SU-DHL-6 (cell line): Measurements from ENCODE around the gene HSD17B12.

Source experiments
- H2AFZ ChIP-seq: fragments of 200-600 bp; sonication (generic); 2 replicates; pipeline ENCODE4 v1.6.1; 2014; ENCODE audit warnings: low read depth, mild to moderate bottlenecking, moderate library complexity, mixed read lengths, antibody characterized with exemption, low read length; ENCODE audit not compliant: severe bottlenecking
- H3F3A ChIP-seq: fragments of 200-600 bp; shearing (Covaris generic); 2 replicates; pipeline ENCODE4 v1.6.0; 2016; ENCODE audit warnings: antibody characterized with exemption, mild to moderate bottlenecking; ENCODE audit not compliant: insufficient read depth
- H3K27ac ChIP-seq: fragments of 200-600 bp; sonication (generic); 2 replicates; pipeline ENCODE4 v1.5.1; 2016; ENCODE audit warnings: low read depth, mild to moderate bottlenecking, low read length, moderate library complexity, mixed read lengths
- H3K27me3 ChIP-seq: fragments of 200-600 bp; sonication (generic), shearing (Covaris generic); 2 replicates; pipeline ENCODE4 v1.6.0; 2014; ENCODE audit warnings: mild to moderate bottlenecking, low read length
- H3K36me3 ChIP-seq: fragments of 200-600 bp; sonication (generic); 2 replicates; pipeline ENCODE4 v1.6.1; 2014; ENCODE audit warnings: mild to moderate bottlenecking, low read length, mixed read lengths
- H3K4me2 ChIP-seq: fragments of 300-600, 200-600 bp; shearing (Covaris generic), sonication (generic); 2 replicates; pipeline ENCODE4 v1.6.0; 2014; ENCODE audit warnings: low read length, low read depth, mild to moderate bottlenecking; ENCODE audit not compliant: poor library complexity, severe bottlenecking
- H3K4me3 ChIP-seq: fragments of 200-600 bp; sonication (generic); 2 replicates; pipeline ENCODE4 v1.5.1; 2014; ENCODE audit warnings: antibody characterized with exemption, low read length, mild to moderate bottlenecking, mixed read lengths; ENCODE audit not compliant: insufficient read depth, poor library complexity, severe bottlenecking
- H3K79me2 ChIP-seq: fragments of 200-600 bp; sonication (generic); 2 replicates; pipeline ENCODE4 v1.6.1; 2014; ENCODE audit warnings: mild to moderate bottlenecking, low read length, moderate library complexity; ENCODE audit not compliant: insufficient read depth
- H3K9ac ChIP-seq: fragments of 200-600 bp; sonication (generic); 2 replicates; pipeline ENCODE4 v1.7.0; 2014; ENCODE audit warnings: mild to moderate bottlenecking, low read length
- H3K9me2 ChIP-seq: fragments of 200-600 bp; sonication (generic); replicated peaks from 2 replicates; pipeline ENCODE4 v1.6.1; 2014; ENCODE audit warnings: low read length; ENCODE audit not compliant: insufficient read depth
- H3K9me3 ChIP-seq: fragments of 200-600 bp; sonication (generic); 2 replicates; pipeline ENCODE4 v1.6.1; 2014; ENCODE audit warnings: low read length, mixed read lengths; ENCODE audit not compliant: insufficient read depth
- H4K20me1 ChIP-seq: fragments of 200-600 bp; sonication (generic); 2 replicates; pipeline ENCODE4 v1.6.1; 2014; ENCODE audit warnings: low read depth, mild to moderate bottlenecking, antibody characterized with exemption, low read length, moderate library complexity, mixed read lengths
- EZH2phosphoT487 ChIP-seq: fragments of 200-600 bp; sonication (generic), shearing (Covaris generic); conservative IDR thresholded peaks from 2 replicates; pipeline ENCODE4 v1.6.1; 2018; ENCODE audit warnings: mild to moderate bottlenecking, antibody characterized with exemption, low read length, moderate library complexity, mixed read lengths
- TF ChIP-seq, protein P1 (sequence below): fragments of 200-600 bp; sonication (generic); IDR thresholded peaks from one replicate; pipeline ENCODE4 v1.5.1; 2017; ENCODE audit warnings: antibody characterized with exemption, mild to moderate bottlenecking, low read length, moderate library complexity; ENCODE audit not compliant: insufficient read depth, poor library complexity, severe bottlenecking

The HSD17B12 gene

DNA sequence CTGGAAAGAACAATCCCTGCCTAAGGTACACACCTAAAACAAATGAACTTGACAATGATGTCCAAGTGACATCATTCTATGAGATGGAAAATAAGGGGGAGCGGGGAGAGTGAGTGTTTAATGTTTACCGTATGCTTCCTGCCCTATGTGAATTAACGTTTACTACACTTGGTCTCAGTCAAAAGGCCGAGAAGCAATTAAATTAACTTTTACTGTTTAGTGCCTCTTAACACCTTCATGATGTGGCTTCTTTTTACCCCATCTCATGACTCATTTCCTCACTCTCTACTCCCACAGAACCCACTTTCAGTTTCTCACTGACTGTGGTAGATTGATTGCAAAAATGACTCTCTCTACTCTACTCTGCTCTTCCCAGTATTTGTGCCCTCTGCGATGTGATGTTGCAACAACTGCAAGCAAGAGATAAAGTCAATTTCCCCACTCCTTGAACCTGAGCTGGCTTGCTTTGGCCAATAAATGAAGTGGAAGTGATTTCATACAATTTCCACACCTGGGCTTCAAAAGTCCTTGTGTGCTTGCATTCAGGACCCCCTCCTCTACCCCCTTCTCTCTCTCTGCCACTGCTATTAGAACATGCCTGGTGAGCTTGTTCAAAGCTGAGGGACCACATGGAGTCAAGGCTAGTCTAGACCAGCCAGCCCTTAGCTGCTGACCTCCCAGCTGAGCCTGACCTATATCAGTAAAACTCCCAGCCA, 188.5 kb downstream of the HSD17B12 start:
- H3F3A ChIP-seq = no peaks in the 10 kb centered on the region
- H3K9ac ChIP-seq = no peak overlapping the region
- no peaks in the 10 kb centered on the region for H4K20me1 ChIP-seq
- no peaks in the 10 kb centered on the region for H3K27me3 ChIP-seq
- no peak overlapping the region for H3K27ac ChIP-seq
- no peaks in the 10 kb centered on the region for H3K9me3 ChIP-seq
- H3K9me2 ChIP-seq = no peaks in the 10 kb centered on the region
- H3K4me3 ChIP-seq = no peak overlapping the region
- H3K36me3 ChIP-seq = no peaks in the 10 kb centered on the region
- H2AFZ ChIP-seq = no peak overlapping the region
- no peaks in the 10 kb centered on the region for H3K79me2 ChIP-seq
- no peak overlapping the region for H3K4me2 ChIP-seq
- no peak for TF ChIP-seq EZH2phosphoT487
- TF ChIP-seq, protein P1, sequence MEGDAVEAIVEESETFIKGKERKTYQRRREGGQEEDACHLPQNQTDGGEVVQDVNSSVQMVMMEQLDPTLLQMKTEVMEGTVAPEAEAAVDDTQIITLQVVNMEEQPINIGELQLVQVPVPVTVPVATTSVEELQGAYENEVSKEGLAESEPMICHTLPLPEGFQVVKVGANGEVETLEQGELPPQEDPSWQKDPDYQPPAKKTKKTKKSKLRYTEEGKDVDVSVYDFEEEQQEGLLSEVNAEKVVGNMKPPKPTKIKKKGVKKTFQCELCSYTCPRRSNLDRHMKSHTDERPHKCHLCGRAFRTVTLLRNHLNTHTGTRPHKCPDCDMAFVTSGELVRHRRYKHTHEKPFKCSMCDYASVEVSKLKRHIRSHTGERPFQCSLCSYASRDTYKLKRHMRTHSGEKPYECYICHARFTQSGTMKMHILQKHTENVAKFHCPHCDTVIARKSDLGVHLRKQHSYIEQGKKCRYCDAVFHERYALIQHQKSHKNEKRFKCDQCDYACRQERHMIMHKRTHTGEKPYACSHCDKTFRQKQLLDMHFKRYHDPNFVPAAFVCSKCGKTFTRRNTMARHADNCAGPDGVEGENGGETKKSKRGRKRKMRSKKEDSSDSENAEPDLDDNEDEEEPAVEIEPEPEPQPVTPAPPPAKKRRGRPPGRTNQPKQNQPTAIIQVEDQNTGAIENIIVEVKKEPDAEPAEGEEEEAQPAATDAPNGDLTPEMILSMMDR = no peak

DNA sequence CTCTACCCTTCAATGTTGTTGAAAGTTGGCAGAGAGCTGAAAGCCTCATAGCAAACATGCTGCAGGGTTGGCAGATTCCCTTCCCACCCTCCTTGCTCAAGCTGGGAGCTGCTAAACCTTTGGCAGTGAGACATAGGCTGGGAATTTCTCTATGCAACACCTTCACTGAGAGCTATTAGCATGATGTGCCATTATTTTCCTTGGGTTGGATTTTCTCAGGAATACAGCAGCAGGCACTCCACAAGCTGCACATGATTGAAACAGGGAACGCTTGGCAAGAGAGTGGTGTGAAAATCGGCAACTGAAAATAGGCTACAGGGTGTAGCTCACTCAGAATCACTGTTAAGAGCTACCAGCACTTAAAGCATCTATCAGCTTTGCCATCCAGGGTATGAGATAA, 190.5 kb downstream of the HSD17B12 start:
- H3K27me3 ChIP-seq = no peaks in the 10 kb centered on the region
- H3K79me2 ChIP-seq = no peaks in the 10 kb centered on the region
- no peak overlapping the region for H3K4me3 ChIP-seq
- no peak overlapping the region for H3K27ac ChIP-seq
- H3K36me3 ChIP-seq = no peaks in the 10 kb centered on the region
- no peak overlapping the region for H3K9ac ChIP-seq
- no peaks in the 10 kb centered on the region for H4K20me1 ChIP-seq
- H3F3A ChIP-seq = no peaks in the 10 kb centered on the region
- no peak overlapping the region for H2AFZ ChIP-seq
- H3K4me2 ChIP-seq = no peak overlapping the region
- TF ChIP-seq EZH2phosphoT487 = no peak
- TF ChIP-seq, protein P1 = no peak
- H3K9me2 ChIP-seq = no peaks in the 10 kb centered on the region
- no peaks in the 10 kb centered on the region for H3K9me3 ChIP-seq

DNA sequence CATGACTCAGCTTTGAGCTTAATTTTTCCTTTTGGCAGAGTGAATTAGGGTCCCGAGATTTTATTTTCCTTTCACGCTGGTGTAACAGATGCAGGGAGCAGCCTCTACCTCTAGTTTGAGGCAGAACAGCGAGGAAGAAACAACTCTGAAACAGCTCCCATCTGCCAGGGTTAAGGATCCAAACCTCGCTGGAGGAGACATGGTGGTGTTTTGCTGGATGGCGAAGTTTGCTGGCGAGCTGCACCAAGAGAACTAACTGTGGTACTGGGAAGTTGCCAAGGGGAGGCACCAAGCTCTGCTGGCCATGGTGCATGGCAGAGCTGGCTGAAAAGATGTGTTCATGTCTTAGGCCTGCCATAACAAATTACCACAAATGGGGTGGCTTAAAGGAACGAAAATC, 192.5 kb downstream of the HSD17B12 start:
- TF ChIP-seq EZH2phosphoT487 = no peak
- TF ChIP-seq, protein P1 = no peak
- Histone ChIP-seq H3K27me3 (no peaks in the 10 kb centered on the region), H3K27ac (no peak overlapping the region), H3F3A (no peaks in the 10 kb centered on the region), H3K9ac (no peak overlapping the region), H3K36me3 (no peaks in the 10 kb centered on the region), H3K4me3 (no peak overlapping the region), H3K9me3 (no peaks in the 10 kb centered on the region), H3K9me2 (no peaks in the 10 kb centered on the region), H3K4me2 (no peak overlapping the region), H2AFZ (no peak overlapping the region), H3K79me2 (no peaks in the 10 kb centered on the region), H4K20me1 (no peaks in the 10 kb centered on the region)
